ENCODE data around the gene SGCD. TPM values are rescaled to one million over a fixed set of nuclear protein-coding genes. Genes with fewer than 3 reads are reported as not detected.

The SGCD gene
- total and polyA plus RNA-seq, 9 of the 15 experiments (the other 6 are each of a cell fraction or from before 2014, with no cell fraction given): not detected

GRCh38 chr5:156387391-156387790, 60.4 kb downstream of the SGCD start:
- H3K36me3 ChIP-seq (ENCODE audit: control insufficient read depth, insufficient read depth, low read length): no peaks in the 10 kb centered on the region
- ATAC-seq: no peak
- POLR2A ChIA-PET: no interaction called here
- no peaks in the 10 kb centered on the region for H3K9me1 ChIP-seq (ENCODE audit: control insufficient read depth, insufficient read depth, low read length)
- H3K9ac ChIP-seq (ENCODE audit: insufficient read depth in 1 of 2, low read depth in 2 of 2, low read length in 2 of 2): no peak overlapping the region
- no peak overlapping the region for H3K4me3 ChIP-seq
- no peak overlapping the region for H3K4me2 ChIP-seq (ENCODE audit: insufficient read depth, low read length)
- no peaks in the 10 kb centered on the region for H3K79me2 ChIP-seq (ENCODE audit: control insufficient read depth, insufficient read depth, low read length)
- BruUV-seq (replicated peaks): no TSS peak
- in situ Hi-C loops (cut with MboI) (no loop called here), intact Hi-C loops (cut with micrococcal nuclease) (no loop called here)
- CTCF ChIA-PET (ENCODE audit: low intra/inter-chr PET ratio): no interaction called here
- no peak for DNase-seq (ENCODE audit: extremely low read depth in 1 of 4, low spot score in 3 of 4)
- H2AFZ ChIP-seq (ENCODE audit: low read depth, low read length): no peak overlapping the region
- no peaks in the 10 kb centered on the region for H3K27me3 ChIP-seq (ENCODE audit: control insufficient read depth in 2 of 2, insufficient read depth in 2 of 2, low read length in 2 of 2)
- H3K4me1 ChIP-seq (replicated peaks in 1 of 2; ENCODE audit: control insufficient read depth in 2 of 2, insufficient read depth in 2 of 2, low read length in 2 of 2): no peaks in the 10 kb centered on the region
- TF ChIP-seq TAF1 (IDR thresholded peaks at IDR 0.05; ENCODE audit: control insufficient read depth, extremely low read depth, insufficient read depth, low read length, severe bottlenecking): no peak
- TF ChIP-seq ZNF3 (CRISPR knock-in tag; IDR thresholded peaks at IDR 0.05): no peak
- H4K20me1 ChIP-seq (replicated peaks; ENCODE audit: control insufficient read depth, insufficient read depth, low read length): no peaks in the 10 kb centered on the region
- H3K27ac ChIP-seq (ENCODE audit: extremely low read depth, low read depth, low read length): no peak overlapping the region
- FAIRE-seq: no peak
- H3K9me3 ChIP-seq (replicated peaks; ENCODE audit: control insufficient read depth, insufficient read depth, low read depth, low read length): no peaks in the 10 kb centered on the region

GRCh38 chr5:156388233-156388632, 61.3 kb downstream of the SGCD start:
- H3K27ac ChIP-seq (ENCODE audit: extremely low read depth, low read depth, low read length): no peak overlapping the region
- H4K20me1 ChIP-seq (replicated peaks; ENCODE audit: control insufficient read depth, insufficient read depth, low read length): no peaks in the 10 kb centered on the region
- no peak for ATAC-seq
- H3K9ac ChIP-seq (ENCODE audit: insufficient read depth in 1 of 2, low read depth in 2 of 2, low read length in 2 of 2): no peak overlapping the region
- in situ Hi-C loops (cut with MboI) (no loop called here), intact Hi-C loops (cut with micrococcal nuclease) (no loop called here)
- no peaks in the 10 kb centered on the region for H3K36me3 ChIP-seq (ENCODE audit: control insufficient read depth, insufficient read depth, low read length)
- no peaks in the 10 kb centered on the region for H3K4me1 ChIP-seq (replicated peaks in 1 of 2; ENCODE audit: control insufficient read depth in 2 of 2, insufficient read depth in 2 of 2, low read length in 2 of 2)
- BruUV-seq (replicated peaks): no TSS peak
- 0% methylated on average over 2 of the region's 2 CpGs for WGBS (ENCODE audit: insufficient coverage, low coverage, missing lambda C conversion rate)
- no peak for DNase-seq (ENCODE audit: extremely low read depth in 1 of 4, low spot score in 3 of 4)
- ChIA-PET POLR2A (no interaction called here), CTCF (ENCODE audit: low intra/inter-chr PET ratio) (no interaction called here)
- H3K79me2 ChIP-seq (ENCODE audit: control insufficient read depth, insufficient read depth, low read length): no peaks in the 10 kb centered on the region
- H3K9me3 ChIP-seq (replicated peaks; ENCODE audit: control insufficient read depth, insufficient read depth, low read depth, low read length): no peaks in the 10 kb centered on the region
- no peak overlapping the region for H3K4me3 ChIP-seq
- TF ChIP-seq BACH1 (tag; IDR thresholded peaks at IDR 0.05) (no peak), STAT5A (IDR thresholded peaks at IDR 0.05; ENCODE audit: borderline replicate concordance, low read length) (no peak), PHF21A (IDR thresholded peaks at IDR 0.05; ENCODE audit: borderline replicate concordance, low read depth) (no peak)
- H3K9me1 ChIP-seq (ENCODE audit: control insufficient read depth, insufficient read depth, low read length): no peaks in the 10 kb centered on the region
- no peak overlapping the region for H3K4me2 ChIP-seq (ENCODE audit: insufficient read depth, low read length)
- no peak for FAIRE-seq
- H2AFZ ChIP-seq (ENCODE audit: low read depth, low read length): no peak overlapping the region
- H3K27me3 ChIP-seq (ENCODE audit: control insufficient read depth in 2 of 2, insufficient read depth in 2 of 2, low read length in 2 of 2): no peaks in the 10 kb centered on the region
